ENCODE results near the gene SLC12A7.
"Not testable (repeated sequence)": the region's sequence is repeated elsewhere in the genome, so short reads cannot be mapped to it uniquely, and the experiment has no call there.

Gene SLC12A7

DNA sequence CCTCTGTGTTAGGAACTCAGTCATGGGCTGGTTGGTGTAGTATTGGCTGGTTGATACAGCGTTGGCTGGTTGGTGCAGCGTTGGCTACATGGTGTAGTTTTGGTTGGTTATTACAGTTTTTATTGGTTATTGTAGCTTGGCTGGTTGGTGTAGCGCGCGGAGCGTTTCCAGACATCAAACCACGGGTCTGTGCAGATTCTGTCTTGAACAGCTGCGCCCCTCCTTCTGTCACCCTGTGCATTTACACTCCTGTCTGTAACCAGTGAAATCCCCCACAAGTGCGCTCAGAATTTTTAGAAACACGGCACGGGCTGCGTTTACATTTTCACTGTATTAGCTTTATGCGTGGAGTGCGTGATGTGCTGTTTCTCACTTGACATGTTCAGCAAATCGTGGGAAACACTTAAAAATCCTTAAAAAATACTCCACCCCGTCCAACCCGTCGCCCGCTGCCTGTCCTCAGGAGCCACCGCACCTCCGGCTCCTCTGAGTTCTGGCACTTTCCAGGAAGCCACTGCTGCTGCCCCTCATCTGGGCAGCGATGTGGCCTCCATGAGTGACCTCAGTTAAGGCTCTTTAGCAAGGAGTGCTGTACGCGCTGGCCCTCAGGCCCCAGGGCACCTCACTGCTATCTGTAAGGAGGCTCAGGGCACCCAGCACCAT is 82.5 kb downstream of the SLC12A7 start:
- TF ChIP-seq, protein P1, sequence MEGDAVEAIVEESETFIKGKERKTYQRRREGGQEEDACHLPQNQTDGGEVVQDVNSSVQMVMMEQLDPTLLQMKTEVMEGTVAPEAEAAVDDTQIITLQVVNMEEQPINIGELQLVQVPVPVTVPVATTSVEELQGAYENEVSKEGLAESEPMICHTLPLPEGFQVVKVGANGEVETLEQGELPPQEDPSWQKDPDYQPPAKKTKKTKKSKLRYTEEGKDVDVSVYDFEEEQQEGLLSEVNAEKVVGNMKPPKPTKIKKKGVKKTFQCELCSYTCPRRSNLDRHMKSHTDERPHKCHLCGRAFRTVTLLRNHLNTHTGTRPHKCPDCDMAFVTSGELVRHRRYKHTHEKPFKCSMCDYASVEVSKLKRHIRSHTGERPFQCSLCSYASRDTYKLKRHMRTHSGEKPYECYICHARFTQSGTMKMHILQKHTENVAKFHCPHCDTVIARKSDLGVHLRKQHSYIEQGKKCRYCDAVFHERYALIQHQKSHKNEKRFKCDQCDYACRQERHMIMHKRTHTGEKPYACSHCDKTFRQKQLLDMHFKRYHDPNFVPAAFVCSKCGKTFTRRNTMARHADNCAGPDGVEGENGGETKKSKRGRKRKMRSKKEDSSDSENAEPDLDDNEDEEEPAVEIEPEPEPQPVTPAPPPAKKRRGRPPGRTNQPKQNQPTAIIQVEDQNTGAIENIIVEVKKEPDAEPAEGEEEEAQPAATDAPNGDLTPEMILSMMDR (conservative IDR thresholded peaks at IDR 0.05): no peak
- H3K27ac ChIP-seq: no peak overlapping the region

DNA sequence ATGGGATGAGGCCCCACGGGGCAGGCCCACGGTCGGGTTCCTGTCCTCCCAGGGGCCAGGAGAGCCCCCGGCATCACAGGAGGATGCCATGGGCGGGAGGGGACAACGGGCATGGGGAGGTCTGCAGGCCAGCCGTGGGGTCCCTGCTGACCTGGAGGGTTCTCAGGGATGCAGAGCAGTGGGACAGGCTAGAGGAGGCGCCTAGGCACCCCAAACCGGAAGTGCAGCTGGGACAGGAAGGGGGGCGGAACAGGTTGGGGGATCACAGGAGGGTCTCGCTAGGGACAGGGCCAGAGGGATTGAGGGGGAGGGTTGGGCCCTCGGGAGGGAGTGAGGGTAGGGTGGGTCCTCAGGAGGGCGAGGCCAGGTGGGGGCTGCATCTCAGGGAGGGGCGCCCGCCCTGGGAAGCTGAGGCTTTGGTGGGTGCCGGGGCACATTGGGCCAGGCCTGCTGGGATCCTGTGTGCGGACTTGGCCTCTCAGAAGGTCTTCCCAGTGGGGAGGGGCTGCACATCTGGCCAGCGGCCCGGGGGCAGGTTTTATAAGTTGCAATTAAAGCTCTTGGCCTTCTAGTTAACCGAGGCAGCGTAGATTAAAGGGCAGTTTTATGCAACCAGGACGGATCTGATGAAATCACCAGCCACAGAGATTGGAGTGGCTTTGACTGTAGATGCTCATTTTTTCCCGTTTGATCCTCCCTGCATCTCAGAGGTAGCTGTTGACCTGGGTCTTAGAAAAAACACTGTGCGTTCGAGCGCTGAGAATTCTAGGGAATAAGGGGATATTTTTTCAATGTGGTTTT is 83.2 kb downstream of the SLC12A7 start:
- TF ChIP-seq, protein P1 (conservative IDR thresholded peaks at IDR 0.05): no peak
- H3K27ac ChIP-seq: no peak overlapping the region

DNA sequence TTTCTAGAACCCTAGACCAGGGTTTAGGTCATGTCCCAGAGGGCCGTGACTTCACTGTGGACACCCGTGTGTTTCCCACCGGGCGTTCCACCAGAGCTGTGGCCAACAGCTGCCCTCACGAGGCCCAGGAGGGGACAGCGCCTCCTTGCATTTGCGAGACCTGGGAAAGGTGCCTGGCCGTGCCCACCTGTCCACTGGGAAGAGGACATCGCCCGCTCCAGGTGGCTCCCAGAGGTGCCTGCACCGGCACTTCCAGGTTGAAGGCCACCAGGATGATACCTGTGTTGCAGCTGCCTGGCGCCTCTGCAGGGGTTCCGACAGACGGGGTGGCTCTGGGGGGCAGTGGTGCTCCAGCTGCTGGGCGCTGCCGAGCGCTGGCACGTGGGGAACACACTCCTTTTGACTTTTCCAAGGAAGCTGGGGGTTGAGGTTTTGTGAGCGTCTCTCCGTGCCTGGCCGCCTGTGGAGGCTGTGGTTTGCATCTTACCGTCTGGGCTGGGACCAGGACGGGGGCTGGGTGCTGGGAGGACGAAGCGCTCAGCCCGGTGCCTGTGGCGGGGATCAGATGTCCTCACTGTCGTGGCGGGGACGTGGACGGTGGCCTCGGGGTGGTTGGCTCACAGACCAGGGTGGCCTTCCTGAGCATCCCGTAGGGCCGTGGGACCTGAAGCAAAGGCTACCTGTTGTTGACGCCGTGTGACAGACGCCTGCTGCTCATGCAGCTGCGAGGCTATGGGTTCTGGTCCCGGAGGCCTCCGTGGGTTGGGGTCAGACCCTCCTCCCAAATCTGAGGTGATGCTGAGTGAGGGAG is 84.0 kb downstream of the SLC12A7 start:
- TF ChIP-seq, protein P1 (conservative IDR thresholded peaks at IDR 0.05): no peak
- H3K27ac ChIP-seq: no peak overlapping the region

DNA sequence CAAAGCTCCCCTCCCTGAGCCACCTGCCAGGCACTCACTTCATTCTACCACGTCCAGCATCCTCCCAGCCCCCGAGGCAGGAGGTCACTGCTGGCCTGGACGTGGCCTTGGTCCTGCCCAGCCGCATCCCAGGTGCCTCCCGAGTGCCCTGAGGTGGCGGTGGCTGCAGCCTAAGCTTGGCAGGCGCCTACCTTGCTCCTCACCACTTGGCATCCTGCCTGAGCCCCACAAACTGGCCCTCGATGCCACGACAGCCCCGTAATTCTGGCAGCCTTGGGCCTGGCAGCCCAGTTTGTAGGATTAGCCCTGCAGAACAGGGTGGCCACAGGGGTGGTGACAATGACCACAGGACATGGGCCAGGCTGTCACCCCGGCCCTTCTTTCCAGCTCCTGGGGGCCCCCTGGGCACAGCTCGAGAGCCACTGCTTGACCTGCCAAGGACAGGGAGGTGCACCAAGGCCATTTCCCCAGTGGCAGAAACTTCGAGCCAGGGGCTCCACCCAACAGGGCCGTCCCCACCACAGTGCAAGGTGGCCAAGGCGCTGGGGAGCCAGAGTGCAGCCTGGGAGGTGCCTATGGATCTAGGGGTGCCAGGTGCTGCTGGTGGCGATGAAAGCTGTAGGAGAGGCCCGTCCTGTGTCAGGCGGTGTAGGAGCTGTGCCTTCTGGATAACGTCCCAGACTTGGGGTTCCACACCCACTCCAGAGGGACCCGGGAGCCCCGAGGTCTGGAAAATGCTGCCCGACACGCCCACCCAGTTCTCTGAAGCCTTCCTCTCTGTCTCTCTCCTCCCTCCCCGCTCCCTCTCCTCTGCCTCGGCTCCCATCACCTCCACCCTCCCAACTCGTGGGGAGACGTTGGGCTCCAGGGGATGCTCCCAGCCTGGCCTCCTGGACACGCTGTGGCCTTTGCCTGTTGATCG is 84.9 kb downstream of the SLC12A7 start:
- TF ChIP-seq, protein P1 (conservative IDR thresholded peaks at IDR 0.05): no peak
- H3K27ac ChIP-seq: no peak overlapping the region

DNA sequence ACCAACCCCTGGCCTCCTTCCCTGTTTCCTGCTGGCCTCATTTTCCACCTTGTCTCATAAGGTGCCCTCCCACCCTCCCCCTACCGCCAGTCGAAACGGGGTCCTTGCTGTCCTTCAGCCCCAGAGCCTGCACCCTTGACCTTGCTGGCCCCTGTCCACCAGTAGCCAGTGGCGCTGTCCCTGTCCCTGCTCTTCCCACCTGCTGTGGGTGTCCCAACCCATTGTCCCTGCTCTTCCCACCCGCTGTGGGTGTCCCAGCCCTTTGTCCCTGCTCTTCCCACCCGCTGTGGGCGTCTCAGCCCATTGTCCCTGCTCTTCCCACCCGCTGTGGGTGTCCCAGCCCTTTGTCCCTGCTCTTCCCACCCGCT is 89.9 kb downstream of the SLC12A7 start:
- not testable (repeated sequence) for H3K27ac ChIP-seq

DNA sequence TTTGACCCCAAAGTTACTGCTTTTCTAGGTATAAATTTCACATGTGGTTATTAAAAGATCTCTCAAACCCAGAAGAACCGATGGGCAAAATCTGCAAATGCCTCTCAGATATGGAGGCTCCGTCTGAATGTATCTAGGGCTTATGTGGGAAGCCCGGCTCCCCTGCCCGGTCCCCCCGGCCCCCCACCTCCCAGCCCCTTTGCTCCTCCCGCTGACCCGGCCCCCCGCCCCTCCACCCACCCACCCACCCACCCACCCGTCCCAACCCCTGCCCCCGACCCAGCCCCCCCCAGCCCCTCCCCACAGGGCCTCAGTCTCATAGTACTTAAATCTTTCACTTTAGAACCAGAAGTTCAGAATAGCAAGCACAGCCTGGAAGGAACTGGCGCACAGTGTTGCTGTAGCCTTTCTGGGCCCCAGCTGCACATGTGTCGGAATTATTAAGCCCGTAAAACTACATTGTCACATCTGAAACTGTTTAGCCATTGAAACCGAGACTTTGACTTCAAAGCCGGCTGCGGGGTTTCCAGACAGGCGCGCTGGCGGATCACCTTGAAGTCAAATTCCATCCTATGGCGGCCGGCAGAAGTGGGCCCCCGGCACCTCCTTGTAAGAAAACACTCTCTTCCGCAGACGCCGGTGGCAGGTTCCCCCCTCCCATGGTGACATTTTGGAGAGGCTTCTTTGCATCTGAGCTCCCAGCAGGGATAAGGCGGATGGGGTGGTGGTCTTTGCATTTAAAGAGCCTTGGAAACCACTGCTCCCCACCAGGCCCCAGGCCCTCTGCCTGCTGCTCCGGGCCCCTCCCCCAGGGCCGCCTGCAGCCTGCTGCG is 90.5 kb downstream of the SLC12A7 start:
- H3K27ac ChIP-seq: no peak overlapping the region
- TF ChIP-seq, protein P1 (conservative IDR thresholded peaks at IDR 0.05): no peak

Data from VCaP (cell line).